Activated CD4-positive, alpha-beta T cell treated with anti-CD3 and anti-CD28 coated beads for 48 hours (primary cell): ENCODE data around the gene MARCKS.

Experiments
- DNase-seq: peaks from one replicate; pipeline ENCODE4 v3.0.0-alpha.2; 2020

The MARCKS gene

DNA sequence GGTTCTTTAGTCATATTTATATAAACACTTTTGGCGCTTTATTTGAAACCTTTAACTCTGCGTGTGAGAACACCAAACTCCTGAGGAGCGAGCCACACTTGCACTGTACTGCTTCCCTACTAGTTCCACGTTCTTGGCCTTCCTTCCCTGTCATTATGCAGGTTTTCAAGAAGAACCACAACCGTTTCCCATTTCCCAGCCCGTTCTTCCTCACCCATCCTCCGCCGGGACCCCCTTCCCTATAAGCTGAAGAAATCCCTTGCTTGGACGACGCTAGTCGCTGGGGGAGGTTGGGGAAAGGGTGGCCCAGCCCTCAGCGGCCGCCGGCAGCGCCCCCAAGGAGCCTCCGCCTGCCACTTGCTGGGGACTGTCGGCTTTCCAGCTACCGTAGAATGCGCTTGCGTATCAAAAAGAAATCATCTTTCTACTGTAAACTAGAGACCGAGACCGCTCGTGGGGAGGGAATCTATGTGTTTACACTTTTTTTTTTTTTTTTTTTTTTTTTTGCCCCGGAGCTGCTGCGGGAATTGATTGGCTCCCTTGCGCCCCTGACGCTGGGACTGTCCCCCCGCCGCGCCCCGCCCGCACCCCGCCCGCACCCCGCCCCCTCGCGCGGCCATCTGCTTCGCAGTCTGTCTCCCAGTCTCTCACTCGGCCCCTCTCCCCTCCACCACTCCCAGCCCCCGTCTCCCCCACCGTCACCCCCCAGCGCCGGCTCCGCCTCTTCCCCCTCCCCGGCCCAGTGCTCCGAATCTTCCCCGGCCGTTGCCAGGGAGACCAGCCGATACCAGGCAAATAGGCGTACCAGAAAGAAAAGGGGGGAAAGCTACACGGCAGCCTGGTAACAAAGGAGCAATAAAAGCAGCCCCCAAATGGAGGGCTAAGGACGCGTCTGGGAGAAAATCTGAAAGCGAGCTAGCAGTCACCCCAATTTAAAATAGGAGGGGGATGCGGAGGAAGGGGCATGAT lies 2.3 kb upstream of the MARCKS start:
- peak; percentile 6 for DNase-seq

DNA sequence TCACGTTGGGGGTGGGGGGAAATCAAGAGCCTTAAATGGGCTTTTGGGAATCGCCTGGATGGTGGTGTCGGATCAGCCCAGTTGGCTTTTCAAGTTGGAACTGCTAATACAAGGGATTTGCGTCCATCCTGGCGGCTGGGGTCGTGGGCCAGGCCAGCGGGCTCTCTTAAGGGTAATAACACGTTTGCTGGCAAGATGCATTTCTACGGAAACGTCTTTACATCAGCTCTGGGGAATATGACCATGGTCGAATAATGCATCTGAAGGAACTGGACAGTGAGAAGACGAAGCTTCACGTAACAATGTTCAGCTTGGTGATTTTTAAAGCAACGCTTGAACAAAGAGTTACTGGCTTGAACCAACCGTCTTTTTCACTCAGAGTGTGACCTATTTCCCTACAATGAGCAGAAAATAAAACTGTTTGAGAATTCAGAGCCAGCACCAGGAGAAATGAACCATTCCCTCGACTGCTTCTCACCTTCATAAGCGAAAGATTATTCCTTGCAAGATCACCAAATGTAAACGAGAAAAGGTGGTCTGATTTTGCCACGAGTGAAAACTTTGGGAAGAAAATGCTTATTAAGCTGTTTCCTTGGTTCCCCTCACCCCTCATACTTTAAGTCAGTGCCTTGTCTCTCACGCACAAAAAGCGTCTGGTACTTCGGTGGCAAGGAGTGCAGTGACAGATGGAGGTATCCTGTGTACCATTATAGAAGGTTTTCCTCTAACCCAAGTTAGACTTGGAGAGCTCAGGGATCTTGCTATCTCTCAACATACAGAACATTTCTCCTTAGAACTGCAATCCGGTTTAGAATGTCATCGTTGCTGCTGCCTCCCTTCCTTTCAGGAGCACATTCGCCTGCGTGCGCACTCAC lies 1.4 kb upstream of the MARCKS start:
- no peak for DNase-seq

DNA sequence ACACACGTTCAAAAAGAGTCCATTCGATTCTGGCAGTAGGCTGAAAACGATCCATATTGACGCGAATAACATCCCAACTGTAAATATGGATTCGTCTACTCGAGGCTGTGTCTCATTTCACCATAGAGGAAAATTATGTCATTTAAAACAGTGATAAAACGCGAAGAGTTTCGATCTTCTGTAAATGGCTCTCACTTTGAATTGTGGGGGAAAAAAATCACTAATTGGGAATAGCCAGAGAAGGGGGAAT lies 845 bp upstream of the MARCKS start:
- no peak for DNase-seq

DNA sequence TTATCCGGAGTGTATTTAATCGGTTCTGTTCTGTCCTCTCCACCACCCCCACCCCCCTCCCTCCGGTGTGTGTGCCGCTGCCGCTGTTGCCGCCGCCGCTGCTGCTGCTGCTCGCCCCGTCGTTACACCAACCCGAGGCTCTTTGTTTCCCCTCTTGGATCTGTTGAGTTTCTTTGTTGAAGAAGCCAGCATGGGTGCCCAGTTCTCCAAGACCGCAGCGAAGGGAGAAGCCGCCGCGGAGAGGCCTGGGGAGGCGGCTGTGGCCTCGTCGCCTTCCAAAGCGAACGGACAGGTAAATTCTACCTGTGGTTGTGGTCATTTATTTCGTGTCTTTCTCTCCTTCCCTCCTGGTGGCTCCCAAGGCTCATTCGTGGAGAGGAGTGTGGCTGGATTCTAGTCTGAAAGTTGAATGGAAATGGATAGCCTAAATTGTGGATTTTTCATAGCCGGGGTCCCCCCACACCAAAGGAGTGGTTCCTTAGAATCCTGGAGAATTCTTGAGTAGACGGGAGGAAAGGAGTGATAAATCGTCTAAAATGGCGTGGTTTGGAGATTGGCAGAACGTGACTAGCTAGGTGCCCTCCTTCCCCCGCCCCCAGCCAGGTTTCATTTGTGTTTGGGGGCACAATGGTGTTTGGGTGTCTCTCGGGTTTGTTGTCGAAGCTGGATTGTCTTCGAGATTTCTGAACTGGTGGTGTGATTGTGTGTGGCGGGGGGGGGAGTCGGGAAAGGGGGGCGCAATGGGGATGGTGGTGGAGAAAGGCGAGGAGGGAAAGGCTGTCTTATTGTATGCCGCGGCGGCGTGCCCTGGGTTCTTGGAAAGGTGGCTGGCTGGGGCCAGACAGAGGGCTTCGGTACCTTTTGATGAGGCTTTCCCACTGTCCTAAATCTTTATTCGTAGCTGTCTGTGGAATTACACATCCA lies 673 bp downstream of the MARCKS start:
- DNase-seq = peak; percentile 12

DNA sequence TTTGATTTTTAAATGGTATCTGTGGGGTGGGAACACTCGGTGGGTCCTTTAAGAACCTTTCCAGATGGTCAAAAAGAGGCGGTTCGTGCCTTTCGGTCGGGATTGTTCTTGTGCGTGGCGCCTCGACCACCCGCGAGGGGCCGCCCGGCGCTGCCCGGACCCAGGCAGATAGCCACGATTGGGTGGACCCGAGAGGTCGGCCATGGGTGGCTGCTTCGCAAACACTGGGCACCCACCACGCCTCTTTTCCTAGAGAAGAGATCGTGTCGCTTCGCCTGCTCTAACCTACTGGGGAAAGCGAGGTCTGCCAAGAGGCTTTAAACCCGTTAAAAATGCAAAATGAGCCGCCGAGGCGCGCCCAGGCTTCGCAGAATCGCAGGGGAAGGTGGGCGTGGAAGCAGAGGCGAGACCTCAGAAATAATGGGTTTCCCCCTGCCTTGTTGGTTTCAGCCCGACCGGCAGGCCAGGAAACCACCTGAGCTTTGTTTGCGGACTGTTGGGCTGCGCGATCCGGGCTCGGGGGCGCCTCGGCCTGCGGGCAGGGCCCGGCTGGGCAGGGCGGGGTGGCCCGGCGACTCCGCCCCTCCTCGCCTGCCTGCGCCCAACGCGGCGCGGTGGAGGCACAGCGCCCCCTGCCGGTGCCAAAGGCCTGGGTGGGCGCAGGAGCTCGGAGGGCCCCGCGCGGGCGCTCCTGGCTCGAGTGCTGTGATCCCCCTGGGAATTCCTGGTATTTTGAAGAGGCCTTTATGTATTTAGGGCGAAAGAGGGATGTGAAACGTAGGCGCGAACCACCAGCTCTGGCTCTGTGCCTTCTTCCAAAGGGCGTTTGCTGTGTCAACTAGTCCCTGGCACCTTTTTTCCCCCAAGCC lies 1.6 kb downstream of the MARCKS start:
- DNase-seq = peak; percentile 82

DNA sequence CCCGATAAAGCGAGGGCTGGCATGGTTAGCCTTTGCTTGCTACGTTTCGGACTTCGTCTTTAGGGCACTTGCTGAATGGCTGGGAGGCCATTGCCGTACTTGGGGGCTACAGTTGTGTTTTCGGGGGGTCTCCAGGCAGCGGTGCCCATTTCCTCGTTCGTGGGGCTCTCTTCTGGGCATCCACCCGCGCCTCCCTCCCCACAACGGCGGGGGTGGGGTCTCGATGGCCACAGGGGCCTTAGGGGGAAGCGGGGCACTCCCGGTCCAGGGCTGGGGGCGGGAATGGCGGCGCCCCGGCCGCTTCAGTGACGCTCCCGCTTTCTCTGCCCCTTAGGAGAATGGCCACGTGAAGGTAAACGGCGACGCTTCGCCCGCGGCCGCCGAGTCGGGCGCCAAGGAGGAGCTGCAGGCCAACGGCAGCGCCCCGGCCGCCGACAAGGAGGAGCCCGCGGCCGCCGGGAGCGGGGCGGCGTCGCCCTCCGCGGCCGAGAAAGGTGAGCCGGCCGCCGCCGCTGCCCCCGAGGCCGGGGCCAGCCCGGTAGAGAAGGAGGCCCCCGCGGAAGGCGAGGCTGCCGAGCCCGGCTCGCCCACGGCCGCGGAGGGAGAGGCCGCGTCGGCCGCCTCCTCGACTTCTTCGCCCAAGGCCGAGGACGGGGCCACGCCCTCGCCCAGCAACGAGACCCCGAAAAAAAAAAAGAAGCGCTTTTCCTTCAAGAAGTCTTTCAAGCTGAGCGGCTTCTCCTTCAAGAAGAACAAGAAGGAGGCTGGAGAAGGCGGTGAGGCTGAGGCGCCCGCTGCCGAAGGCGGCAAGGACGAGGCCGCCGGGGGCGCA lies 2.4 kb downstream of the MARCKS start:
- no peak for DNase-seq

DNA sequence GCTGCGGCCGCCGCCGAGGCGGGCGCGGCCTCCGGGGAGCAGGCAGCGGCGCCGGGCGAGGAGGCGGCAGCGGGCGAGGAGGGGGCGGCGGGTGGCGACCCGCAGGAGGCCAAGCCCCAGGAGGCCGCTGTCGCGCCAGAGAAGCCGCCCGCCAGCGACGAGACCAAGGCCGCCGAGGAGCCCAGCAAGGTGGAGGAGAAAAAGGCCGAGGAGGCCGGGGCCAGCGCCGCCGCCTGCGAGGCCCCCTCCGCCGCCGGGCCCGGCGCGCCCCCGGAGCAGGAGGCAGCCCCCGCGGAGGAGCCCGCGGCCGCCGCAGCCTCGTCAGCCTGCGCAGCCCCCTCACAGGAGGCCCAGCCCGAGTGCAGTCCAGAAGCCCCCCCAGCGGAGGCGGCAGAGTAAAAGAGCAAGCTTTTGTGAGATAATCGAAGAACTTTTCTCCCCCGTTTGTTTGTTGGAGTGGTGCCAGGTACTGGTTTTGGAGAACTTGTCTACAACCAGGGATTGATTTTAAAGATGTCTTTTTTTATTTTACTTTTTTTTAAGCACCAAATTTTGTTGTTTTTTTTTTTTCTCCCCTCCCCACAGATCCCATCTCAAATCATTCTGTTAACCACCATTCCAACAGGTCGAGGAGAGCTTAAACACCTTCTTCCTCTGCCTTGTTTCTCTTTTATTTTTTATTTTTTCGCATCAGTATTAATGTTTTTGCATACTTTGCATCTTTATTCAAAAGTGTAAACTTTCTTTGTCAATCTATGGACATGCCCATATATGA lies 3.2 kb downstream of the MARCKS start:
- no peak for DNase-seq

DNA sequence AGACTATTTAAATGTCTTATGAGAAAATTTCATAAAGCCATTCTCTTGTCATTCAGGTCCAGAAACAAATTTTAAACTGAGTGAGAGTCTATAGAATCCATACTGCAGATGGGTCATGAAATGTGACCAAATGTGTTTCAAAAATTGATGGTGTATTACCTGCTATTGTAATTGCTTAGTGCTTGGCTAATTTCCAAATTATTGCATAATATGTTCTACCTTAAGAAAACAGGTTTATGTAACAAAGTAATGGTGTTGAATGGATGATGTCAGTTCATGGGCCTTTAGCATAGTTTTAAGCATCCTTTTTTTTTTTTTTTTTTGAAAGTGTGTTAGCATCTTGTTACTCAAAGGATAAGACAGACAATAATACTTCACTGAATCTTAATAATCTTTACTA lies 5.0 kb downstream of the MARCKS start:
- no peak for DNase-seq

DNA sequence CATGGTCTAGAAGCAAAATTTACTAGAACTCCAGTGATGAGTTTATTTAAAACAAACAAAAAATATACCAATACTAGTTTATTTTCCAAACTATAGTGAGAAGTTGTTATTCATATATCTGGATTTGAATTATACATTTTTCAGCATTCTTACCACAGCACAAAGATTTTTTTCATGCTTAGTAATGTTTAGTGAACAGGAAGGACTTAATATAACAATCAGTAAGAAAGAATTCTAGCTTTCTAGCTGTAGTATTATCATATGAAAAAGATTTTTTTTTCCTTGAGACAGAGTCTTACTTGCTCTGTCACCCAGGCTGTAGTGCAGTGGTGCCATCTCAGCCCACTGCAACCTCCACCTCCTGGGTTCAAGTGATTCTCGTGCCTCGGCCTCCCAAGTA lies 13.8 kb downstream of the MARCKS start:
- DNase-seq = no peak

DNA sequence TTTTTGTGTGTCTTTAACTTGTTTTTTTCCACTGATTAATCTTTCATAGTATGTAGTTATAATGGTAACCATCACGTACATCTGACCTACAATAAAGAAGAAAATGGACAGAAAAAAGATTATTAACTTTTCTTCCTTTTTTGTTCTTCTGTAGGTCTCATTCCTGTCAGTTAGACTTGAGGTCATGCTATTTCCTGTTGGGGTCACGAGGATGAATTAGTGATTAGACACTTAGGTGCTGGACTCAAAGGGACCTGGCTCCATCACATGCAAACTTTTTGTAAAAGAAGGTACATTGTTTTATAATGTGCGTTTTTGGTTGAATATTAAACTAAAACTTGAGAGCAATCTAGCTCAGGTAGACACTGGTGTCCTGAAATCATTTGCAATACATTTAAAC lies 14.8 kb downstream of the MARCKS start:
- DNase-seq = no peak

DNA sequence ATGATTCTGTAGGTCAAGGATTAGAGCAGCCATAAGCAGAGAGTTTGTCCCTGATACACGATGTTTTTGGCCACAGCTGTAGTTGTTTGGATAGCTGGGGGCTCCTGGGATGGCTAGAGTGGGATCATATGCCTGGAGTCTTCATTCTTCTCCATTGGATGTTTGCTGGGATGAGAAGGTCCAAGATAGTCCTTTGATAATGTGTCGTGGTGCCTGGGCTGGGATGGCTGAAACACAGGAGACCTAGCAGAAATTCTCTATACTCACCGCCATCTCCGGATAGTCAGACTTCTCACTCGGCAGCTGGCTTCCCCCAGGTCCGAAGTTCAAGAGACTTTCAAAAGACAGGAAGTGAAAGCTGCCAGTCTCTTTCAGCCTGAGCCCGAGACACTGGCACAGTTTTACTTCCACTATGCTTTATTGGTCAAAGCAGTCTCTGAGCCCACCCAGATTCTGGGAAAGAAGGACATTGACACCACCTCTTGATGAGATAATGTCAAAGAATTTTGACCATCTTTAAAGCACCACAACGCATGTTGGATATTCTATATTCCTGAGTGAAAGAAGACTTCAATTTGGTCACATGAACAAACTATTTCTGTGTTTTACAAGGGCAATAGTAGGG lies 16.0 kb downstream of the MARCKS start:
- DNase-seq = peak; percentile 23

DNA sequence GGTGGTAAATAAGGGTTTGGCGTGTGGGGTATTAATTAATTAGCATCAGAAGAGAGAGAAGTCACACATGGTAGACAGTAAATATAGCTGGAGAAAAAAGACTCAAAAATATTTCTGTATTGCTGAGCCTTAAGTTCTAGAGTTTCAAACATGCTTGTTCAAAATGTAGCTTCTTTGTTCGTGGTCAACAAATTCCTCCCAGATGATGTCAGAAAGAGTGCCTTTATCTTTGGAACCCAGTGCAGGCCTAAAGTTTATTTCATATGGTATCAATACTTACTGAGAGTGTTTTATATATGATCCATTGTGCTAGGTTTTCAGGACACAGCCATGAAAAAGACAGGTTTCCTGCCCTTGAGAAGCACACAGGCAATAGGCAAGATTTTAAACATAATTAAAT lies 18.3 kb downstream of the MARCKS start:
- DNase-seq = no peak

DNA sequence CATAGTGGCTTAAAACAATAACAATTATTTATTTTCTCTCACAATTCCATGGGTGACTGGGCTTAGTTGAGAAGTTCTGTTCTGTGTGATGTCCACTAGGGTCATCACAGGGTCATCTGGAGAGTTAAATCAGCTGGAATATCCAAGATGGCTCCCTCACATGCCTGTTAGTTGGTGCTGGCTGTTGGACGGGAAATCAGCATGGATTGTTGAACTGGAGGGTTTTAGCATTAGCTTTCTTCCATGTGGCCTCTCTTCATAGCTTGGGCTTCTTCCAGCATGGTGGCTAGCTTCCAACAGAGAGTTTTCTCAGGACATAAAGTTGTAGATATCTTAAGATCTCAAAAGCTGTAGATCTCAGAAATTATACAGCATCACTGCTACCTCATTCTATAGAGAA lies 19.6 kb downstream of the MARCKS start:
- DNase-seq = no peak

DNA sequence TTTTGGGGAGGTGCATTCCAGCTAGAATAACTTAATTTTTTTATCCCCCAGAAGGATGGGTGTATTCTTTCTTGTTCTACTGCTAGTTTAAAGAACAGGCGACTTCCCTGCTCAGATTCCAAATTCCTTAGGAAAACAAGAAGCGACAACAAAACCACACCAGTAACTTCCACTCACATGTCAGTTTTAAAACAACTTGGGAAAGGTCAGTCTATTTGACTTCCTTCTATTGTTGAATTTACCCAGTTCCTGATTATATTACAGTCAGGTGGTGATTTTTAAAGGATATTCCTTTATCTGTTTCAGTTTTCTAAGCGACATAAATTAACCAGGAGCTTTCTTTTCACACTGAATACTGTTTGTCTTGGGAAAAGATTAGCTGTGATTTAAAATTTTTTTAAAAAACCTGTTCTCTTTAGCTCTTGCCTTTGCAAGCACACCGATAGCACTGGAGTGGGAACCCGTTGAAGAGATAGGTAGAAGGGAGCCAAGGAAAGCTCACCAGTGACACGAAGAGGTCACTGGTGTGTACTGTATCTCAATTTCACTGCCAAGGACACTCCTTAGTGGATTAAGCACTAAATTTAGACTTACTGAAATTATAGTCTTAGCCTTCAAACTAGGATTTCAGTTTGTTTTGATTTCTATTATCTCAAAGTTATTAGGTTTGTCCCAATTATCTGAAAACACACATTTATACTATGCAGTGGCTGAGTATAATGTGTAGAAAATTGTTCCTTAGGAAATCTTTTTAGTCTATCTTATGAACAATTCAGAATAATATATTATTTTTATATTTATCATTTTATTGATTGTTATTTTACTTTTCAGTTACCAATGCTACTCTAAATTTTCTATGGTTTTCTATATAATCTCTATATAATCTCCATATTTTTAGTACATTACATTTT lies 22.3 kb downstream of the MARCKS start:
- no peak for DNase-seq

DNA sequence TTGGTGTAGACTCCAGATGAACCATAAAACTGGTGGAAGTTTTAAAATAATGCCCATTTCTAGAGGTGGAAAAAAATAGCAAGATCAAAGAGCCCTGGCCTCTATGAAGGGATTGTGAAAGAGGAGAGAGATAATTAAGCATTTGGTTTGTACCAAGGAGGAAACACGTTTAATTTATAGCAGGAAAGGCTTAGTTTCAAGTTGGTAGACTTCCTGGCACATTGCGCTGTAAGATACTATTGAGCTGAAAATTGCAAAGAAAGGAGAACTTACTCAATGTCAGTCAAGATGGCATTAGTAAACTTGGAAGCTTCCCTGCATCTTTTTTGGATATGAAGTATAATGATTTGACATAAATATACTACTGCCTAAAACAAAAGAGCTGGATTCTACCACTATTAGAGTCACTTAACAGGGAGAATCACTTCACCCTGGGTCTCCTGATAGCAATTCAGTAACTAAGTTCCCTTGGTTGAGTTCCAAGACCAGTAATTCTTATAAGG lies 24.4 kb downstream of the MARCKS start:
- DNase-seq = no peak

DNA sequence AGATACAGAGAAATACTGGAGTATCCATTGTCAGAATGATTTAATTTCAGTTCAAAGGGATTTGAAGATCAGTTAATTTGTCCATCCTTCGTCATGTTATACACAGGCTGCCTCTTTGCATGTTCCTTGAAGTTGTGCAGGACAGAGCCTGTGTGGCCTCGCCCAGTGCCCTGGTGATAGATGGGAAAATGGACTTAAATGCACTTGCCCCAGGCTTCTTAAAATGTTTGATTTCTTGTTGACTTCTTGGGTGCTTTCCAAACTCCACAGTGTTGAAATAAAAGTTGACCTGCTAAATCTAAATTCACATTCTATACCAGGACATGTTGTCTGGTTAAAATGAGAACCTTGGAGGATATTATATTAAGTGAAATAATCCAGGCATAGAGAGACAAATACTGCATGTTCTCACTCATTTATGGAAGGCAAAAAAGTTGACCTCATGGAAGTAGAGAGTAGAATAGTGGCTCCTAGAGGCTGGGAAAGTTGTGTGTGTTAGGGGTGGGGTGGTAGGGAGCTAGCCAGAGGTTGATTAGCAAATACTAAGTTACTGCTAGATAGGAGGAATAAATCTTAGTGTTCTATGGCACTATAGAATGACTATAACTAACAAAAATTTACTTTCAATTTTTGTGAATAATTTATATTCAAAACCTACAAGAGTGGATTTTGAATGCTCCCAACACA lies 25.3 kb downstream of the MARCKS start:
- DNase-seq = no peak

DNA sequence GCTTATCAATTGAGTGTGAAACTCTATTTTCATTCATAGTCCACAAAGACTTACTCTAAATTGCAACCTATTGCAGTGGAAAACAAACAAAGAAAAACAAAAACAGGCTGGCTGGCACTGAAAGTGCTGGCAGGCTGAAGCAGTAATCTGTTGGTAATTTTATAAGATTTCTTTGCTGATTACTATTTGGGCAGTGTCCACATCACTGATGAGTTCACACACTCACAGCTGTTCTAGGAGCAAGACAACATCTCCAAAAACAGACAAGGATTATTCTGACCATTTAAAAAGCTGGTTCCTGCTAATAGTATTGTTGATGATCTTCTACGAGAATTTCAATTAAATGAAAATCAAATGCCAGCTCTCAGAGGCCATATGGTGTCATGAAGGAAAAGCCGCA lies 26.9 kb downstream of the MARCKS start:
- no peak for DNase-seq

DNA sequence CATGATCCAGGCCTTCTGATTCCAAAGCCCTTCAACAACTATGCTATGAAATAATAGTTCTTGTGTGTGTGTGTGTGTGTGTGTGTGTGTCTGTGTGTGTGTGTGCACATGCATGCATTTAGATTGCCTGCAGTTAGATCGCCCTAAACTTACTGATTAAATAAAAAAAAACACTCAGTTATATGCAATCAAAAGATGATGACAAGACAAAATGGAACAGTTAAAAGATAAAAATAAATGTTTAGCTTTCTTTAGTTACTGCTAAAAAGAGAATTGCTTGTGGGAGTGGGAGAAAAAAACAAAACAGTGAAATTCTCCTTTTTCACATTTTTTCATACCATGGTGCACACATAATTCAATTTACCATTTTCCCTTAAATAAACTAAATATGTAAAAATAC lies 29.4 kb downstream of the MARCKS start:
- DNase-seq = no peak
